HepG2 (cell line): ENCODE measurements around the gene HIF3A. TPM values are rescaled to one million over a fixed set of nuclear protein-coding genes. Genes with fewer than 3 reads are reported as not detected.

Source experiments
- AHDC1 ChIP-seq: sonication (generic); formaldehyde crosslinking; IDR thresholded peaks from 2 replicates; pipeline ENCODE4 v1.5.1; 2020; ENCODE audit warnings: mild to moderate bottlenecking, missing genetic modification reagents, borderline replicate concordance
- CENPT ChIP-seq: sonication (generic); formaldehyde crosslinking; IDR thresholded peaks from 2 replicates; pipeline ENCODE4 v1.8.0; 2022; ENCODE audit warnings: low read depth, mild to moderate bottlenecking, moderate library complexity, missing genetic modification reagents
- FOSL2 ChIP-seq: sonication (generic); formaldehyde crosslinking; IDR thresholded peaks from 2 replicates; pipeline ENCODE4 v1.4.0; 2020; ENCODE audit warnings: missing genetic modification reagents
- GLI4 ChIP-seq: sonication (generic); formaldehyde crosslinking; IDR thresholded peaks from 2 replicates; pipeline ENCODE4 v1.5.1; 2020; ENCODE audit warnings: missing genetic modification reagents, mild to moderate bottlenecking, moderate library complexity, borderline replicate concordance
- HIC2 ChIP-seq: sonication (generic); formaldehyde crosslinking; IDR thresholded peaks from 2 replicates; pipeline ENCODE4 v1.9.0; 2022; ENCODE audit warnings: low read depth, missing genetic modification reagents
- HNRNPK ChIP-seq: fragments of 200-400 bp; formaldehyde crosslinking; IDR thresholded peaks from 2 replicates; pipeline ENCODE4 v1.6.1; 2018; ENCODE audit warnings: low read length, low read depth, moderate library complexity, mild to moderate bottlenecking; ENCODE audit not compliant: poor library complexity, severe bottlenecking
- MIER3 ChIP-seq: IDR thresholded peaks from 2 replicates; pipeline ENCODE4 v1.6.1; 2016; ENCODE audit warnings: missing compliant biosample characterization, borderline replicate concordance
- MYC ChIP-seq: sonication (generic); formaldehyde crosslinking; IDR thresholded peaks from 2 replicates; pipeline ENCODE4 v1.9.0; 2021; ENCODE audit warnings: missing genetic modification reagents, borderline replicate concordance
- NBN ChIP-seq: fragments of 450-650 bp; conservative IDR thresholded peaks from 2 replicates; pipeline ENCODE4 v1.6.1; 2017
- RARA ChIP-seq: IDR thresholded peaks from 2 replicates; pipeline ENCODE4 v1.6.1; 2016; ENCODE audit warnings: missing genetic modification reagents, missing compliant biosample characterization
- SP140L ChIP-seq: sonication (generic); formaldehyde crosslinking; IDR thresholded peaks from 2 replicates; pipeline ENCODE4 v1.4.0; 2020; ENCODE audit warnings: missing genetic modification reagents, borderline replicate concordance
- SRSF9 ChIP-seq: fragments of 200-400 bp; formaldehyde crosslinking; IDR thresholded peaks from 2 replicates; pipeline ENCODE4 v1.6.1; 2018; ENCODE audit warnings: borderline replicate concordance, mild to moderate bottlenecking, low read depth, low read length; ENCODE audit not compliant: insufficient read depth, poor library complexity, severe bottlenecking
- TCF7L2 ChIP-seq: IDR thresholded peaks from 2 replicates; pipeline ENCODE4 v1.6.1; 2011; ENCODE audit warnings: mild to moderate bottlenecking, low read depth, low read length, moderate library complexity
- ZBTB33 ChIP-seq: sonication (generic); formaldehyde crosslinking; IDR thresholded peaks from 2 replicates; pipeline ENCODE4 v1.4.0; 2020; ENCODE audit warnings: missing genetic modification reagents
- ZKSCAN5 ChIP-seq: sonication (generic); formaldehyde crosslinking; IDR thresholded peaks from 2 replicates; pipeline ENCODE4 v1.5.1; 2020; ENCODE audit warnings: mild to moderate bottlenecking, missing genetic modification reagents
- ZNF18 ChIP-seq: sonication (generic); formaldehyde crosslinking; IDR thresholded peaks from 2 replicates; pipeline ENCODE4 v1.8.0; 2022; ENCODE audit warnings: mild to moderate bottlenecking, missing genetic modification reagents; ENCODE audit not compliant: insufficient replicate concordance
- ZNF205 ChIP-seq: IDR thresholded peaks from 2 replicates; pipeline ENCODE4 v1.6.1; 2018; ENCODE audit warnings: missing biosample characterization, missing genetic modification reagents
- ZNF292 ChIP-seq: sonication (generic); formaldehyde crosslinking; IDR thresholded peaks from 2 replicates; pipeline ENCODE4 v1.8.1; 2022; ENCODE audit warnings: mild to moderate bottlenecking, low read depth, missing genetic modification reagents, borderline replicate concordance
- ZNF652 ChIP-seq: IDR thresholded peaks from 2 replicates; pipeline ENCODE4 v1.6.1; 2016; ENCODE audit warnings: low read depth, borderline replicate concordance
- polyA plus RNA-seq, 8 experiments: library from polyadenylated mRNA; depleted of rRNA in 3 of 8; stranded (reverse) in 7 of 8; unstranded in 1 of 8; fragments of >200 nt; fragmentation: Illumina TruSeq in 4 of 8; extraction: Trizol in 4 of 8; gene quantifications; 2 replicates each; pipeline versions ENCODE4 v1.2.1 to v1.2.3, GENCODE V29; 2011 to 2016; ENCODE audit warnings: low read depth in 4 of 8, missing spikeins in 1 of 8, mixed read lengths in 1 of 8; ENCODE audit not compliant: insufficient read depth in 1 of 8
- total RNA-seq, 5 experiments: library from RNA; depleted of rRNA; stranded (reverse); fragments of >200 nt; fragmentation: Illumina TruSeq; extraction: Trizol; gene quantifications; 2 replicates each; pipeline ENCODE4 v1.2.3, GENCODE V29; 2016; ENCODE audit warnings: low read depth in 1 of 5

Gene HIF3A
- total and polyA plus RNA-seq, 2 of the 13 experiments (the other 11 are each of a cell fraction or from before 2014, with no cell fraction given) = 0.09 to 0.22 TPM

- TF ChIP-seq AHDC1 (CRISPR knock-in tag) (no peak), ZBTB33 (CRISPR knock-in tag) (0 out of 2 replicates have a peak, but pooled peaks have one; percentile 7), HIC2 (CRISPR knock-in tag) (peak; percentile 92), TCF7L2 (no peak), HNRNPK (peak; percentile 21), FOSL2 (CRISPR knock-in tag) (0 out of 2 replicates have a peak, but pooled peaks have one; percentile 8), SRSF9 (no peak), CENPT (CRISPR knock-in tag) (no peak), ZNF652 (no peak), MIER3 (CRISPR knock-in tag) (no peak), MYC (CRISPR knock-in tag) (no peak), ZNF18 (CRISPR knock-in tag) (no peak), ZKSCAN5 (CRISPR knock-in tag) (no peak), SP140L (CRISPR knock-in tag) (no peak), NBN (no peak), ZNF205 (CRISPR knock-in tag) (no peak), GLI4 (CRISPR knock-in tag) (no peak), RARA (no peak), ZNF292 (no peak)
These were observed 2.2 kb downstream of the HIF3A start (continued) for GRCh38 chr19:46299004-46299509.
